Mesendoderm (in vitro differentiated cells): ENCODE results near the gene STK4.

Experiments used
- DNase-seq: peaks from one replicate; pipeline ENCODE4 v3.0.0; 2013
- H2AK5ac ChIP-seq: 2 replicates; pipeline ENCODE4 v1.6.1; 2013; ENCODE audit warnings: low read length, inconsistent platforms
- H2BK120ac ChIP-seq: 2 replicates; pipeline ENCODE4 v1.6.1; 2013; ENCODE audit warnings: low read depth, mild to moderate bottlenecking, low read length, moderate library complexity, mixed read lengths
- H2BK15ac ChIP-seq: replicated peaks from 2 replicates; pipeline ENCODE4 v1.6.1; 2013; ENCODE audit warnings: low read depth, mild to moderate bottlenecking, moderate library complexity
- H2BK5ac ChIP-seq: 2 replicates; pipeline ENCODE4 v1.6.1; 2013; ENCODE audit warnings: low read length, inconsistent platforms
- H3K18ac ChIP-seq: 2 replicates; pipeline ENCODE4 v1.6.1; 2013; ENCODE audit warnings: mild to moderate bottlenecking, low read length, mixed read lengths
- H3K23ac ChIP-seq: one replicate; pipeline ENCODE4 v1.6.1; 2013; ENCODE audit warnings: low read length
- H3K27ac ChIP-seq: 2 replicates; pipeline ENCODE4 v1.5.1; 2013; ENCODE audit warnings: low read depth, mild to moderate bottlenecking, inconsistent platforms, low read length, moderate library complexity
- H3K27me3 ChIP-seq: 2 replicates; pipeline ENCODE4 v1.6.1; 2013; ENCODE audit warnings: low read length, control low read depth, mild to moderate bottlenecking, inconsistent platforms; ENCODE audit not compliant: insufficient read depth, poor library complexity
- H3K36me3 ChIP-seq: 2 replicates; pipeline ENCODE4 v1.6.1; 2013; ENCODE audit warnings: low read length, inconsistent platforms; ENCODE audit not compliant: control insufficient read depth, insufficient read depth
- H3K4ac ChIP-seq: one replicate; pipeline ENCODE4 v1.6.1; 2013; ENCODE audit warnings: low read depth, mild to moderate bottlenecking, low read length, moderate library complexity
- H3K4me1 ChIP-seq: 2 replicates; pipeline ENCODE4 v1.6.1; 2013; ENCODE audit warnings: low read depth, low read length, inconsistent platforms; ENCODE audit not compliant: control insufficient read depth
- H3K4me2 ChIP-seq: 2 replicates; pipeline ENCODE4 v1.6.1; 2013; ENCODE audit warnings: low read length
- H3K4me3 ChIP-seq: 2 replicates; pipeline ENCODE4 v1.5.1; 2013; ENCODE audit warnings: mild to moderate bottlenecking, low read length
- H3K56ac ChIP-seq: one replicate; pipeline ENCODE4 v1.6.1; 2013; ENCODE audit warnings: low read length
- H3K79me1 ChIP-seq: 2 replicates; pipeline ENCODE4 v1.6.1; 2013; ENCODE audit warnings: low read length, inconsistent platforms
- H3K79me2 ChIP-seq: 2 replicates; pipeline ENCODE4 v1.6.1; 2013; ENCODE audit warnings: mild to moderate bottlenecking, low read length; ENCODE audit not compliant: control insufficient read depth, insufficient read depth
- H3K9ac ChIP-seq: 2 replicates; pipeline ENCODE4 v1.6.1; 2013; ENCODE audit warnings: low read length, inconsistent platforms
- H4K5ac ChIP-seq: one replicate; pipeline ENCODE4 v1.6.1; 2013; ENCODE audit warnings: low read length
- H4K8ac ChIP-seq: one replicate; pipeline ENCODE4 v1.6.1; 2013; ENCODE audit warnings: low read depth, mild to moderate bottlenecking, control low read depth, low read length, moderate library complexity
- WGBS: extraction: QIAGEN DNeasy Blood & Tissue Kit; methylation state at CpG from one replicate; pipeline ENCODE4 v1.1.7; 2013; ENCODE audit warnings: low lambda C conversion rate, missing lambda C conversion rate; ENCODE audit not compliant: insufficient coverage; ENCODE audit errors: extremely low coverage; 5-methylcytosine and 5-hydroxymethylcytosine counted together

Gene STK4

DNA sequence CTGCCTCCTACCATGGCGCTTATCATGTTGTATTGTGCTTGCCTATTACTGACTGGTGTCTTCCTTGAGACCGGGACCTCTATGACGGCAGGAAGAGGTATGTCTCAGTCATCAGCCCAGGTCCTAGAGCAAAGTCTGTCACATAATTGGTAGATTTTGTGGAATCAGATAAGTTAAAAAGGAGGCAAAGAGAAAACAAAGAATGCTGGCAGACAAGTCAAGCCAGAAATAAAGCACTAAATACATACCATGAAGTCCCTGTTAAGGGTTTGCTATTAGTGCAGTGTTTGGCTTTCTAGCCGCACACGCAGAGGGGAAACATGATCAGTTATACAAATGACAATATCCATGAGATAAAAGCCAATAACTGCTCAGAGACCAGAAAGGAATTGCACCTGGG is 12.1 kb upstream of the STK4 start:
- H3K9ac ChIP-seq: no peak overlapping the region
- H4K5ac ChIP-seq: no peak overlapping the region
- H2BK15ac ChIP-seq: no peak overlapping the region
- no peak overlapping the region for H3K4ac ChIP-seq
- H3K4me3 ChIP-seq: no peak overlapping the region
- H2BK120ac ChIP-seq: no peak overlapping the region
- no peak overlapping the region for H3K4me2 ChIP-seq
- peaks cover 3% of the 10 kb centered on the region for H3K79me1 ChIP-seq
- no CpG with 5 or more reads among the region's 5 CpGs for WGBS
- no peak overlapping the region for H3K23ac ChIP-seq
- peaks cover 4% of the 10 kb centered on the region for H3K79me2 ChIP-seq
- peaks cover 4% of the 10 kb centered on the region for H3K4me1 ChIP-seq
- no peaks in the 10 kb centered on the region for H3K27me3 ChIP-seq
- no peak overlapping the region for H4K8ac ChIP-seq
- no peak overlapping the region for H3K18ac ChIP-seq
- H3K56ac ChIP-seq: no peak overlapping the region
- no peak overlapping the region for H2AK5ac ChIP-seq
- H2BK5ac ChIP-seq: no peak overlapping the region
- H3K36me3 ChIP-seq: peaks cover 8% of the 10 kb centered on the region
- H3K27ac ChIP-seq: no peak overlapping the region
- DNase-seq: no peak

DNA sequence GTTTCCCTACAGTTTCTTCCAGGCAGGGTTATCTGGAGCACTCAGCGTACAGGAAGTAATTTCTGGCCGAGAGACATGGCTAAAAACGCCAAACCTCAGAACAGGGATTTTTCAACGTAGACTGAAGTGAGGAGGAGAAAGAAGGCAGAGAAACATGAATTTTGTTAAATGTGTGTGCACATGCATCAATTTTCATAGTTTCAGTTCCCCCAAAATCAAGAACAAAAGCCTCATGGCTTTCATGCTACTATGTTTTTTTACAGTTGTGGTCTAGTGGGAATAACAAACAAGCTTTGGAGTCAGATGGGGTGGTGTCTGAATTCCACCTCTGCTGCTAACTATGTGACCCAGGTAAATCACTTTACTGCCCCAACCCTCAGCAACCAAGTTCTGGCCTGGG is 11.0 kb upstream of the STK4 start:
- Histone ChIP-seq H3K4me3 (no peak overlapping the region), H3K23ac (no peak overlapping the region), H2BK5ac (no peak overlapping the region), H3K18ac (no peak overlapping the region), H2BK120ac (no peak overlapping the region), H2AK5ac (no peak overlapping the region), H3K79me2 (peaks cover 5% of the 10 kb centered on the region), H3K4ac (no peak overlapping the region), H4K5ac (no peak overlapping the region), H3K9ac (no peak overlapping the region), H2BK15ac (no peak overlapping the region), H3K36me3 (peaks cover 8% of the 10 kb centered on the region), H3K27ac (no peak overlapping the region), H3K4me1 (peaks cover 6% of the 10 kb centered on the region), H3K56ac (no peak overlapping the region), H3K4me2 (no peak overlapping the region), H3K79me1 (peaks cover 9% of the 10 kb centered on the region), H3K27me3 (no peaks in the 10 kb centered on the region), H4K8ac (no peak overlapping the region)
- WGBS: no CpG with 5 or more reads among the region's 4 CpGs
- DNase-seq: no peak

DNA sequence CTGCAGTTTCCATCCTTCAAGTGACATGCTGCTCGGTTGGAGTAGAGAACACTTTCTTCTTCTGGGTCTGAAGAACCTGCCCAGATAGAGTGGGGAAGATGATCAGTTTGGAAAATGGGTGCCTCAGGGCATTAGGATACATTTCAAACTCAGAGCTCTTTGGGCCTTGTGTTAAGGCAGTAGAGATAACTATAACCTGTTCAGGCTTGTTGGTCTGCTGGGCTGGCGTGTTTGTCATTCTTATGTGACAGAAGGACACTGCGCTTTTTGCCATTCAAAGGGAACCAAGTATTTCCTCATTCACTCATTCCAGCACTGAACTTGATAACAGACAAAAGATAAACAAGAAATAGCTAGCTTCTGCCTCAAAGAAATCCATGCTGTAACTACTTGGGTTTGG is 9.9 kb upstream of the STK4 start:
- no peak for DNase-seq
- H3K79me2 ChIP-seq: peaks cover 5% of the 10 kb centered on the region
- WGBS: no CpG with 5 or more reads among the region's 3 CpGs
- no peak overlapping the region for H3K4me2 ChIP-seq
- no peak overlapping the region for H3K4ac ChIP-seq
- no peak overlapping the region for H2AK5ac ChIP-seq
- no peak overlapping the region for H3K18ac ChIP-seq
- H3K56ac ChIP-seq: no peak overlapping the region
- peaks cover 9% of the 10 kb centered on the region for H3K79me1 ChIP-seq
- H3K23ac ChIP-seq: no peak overlapping the region
- H4K8ac ChIP-seq: no peak overlapping the region
- no peak overlapping the region for H2BK15ac ChIP-seq
- peaks cover under 1% of the 10 kb centered on the region for H3K36me3 ChIP-seq
- H3K4me1 ChIP-seq: peaks cover 10% of the 10 kb centered on the region
- no peak overlapping the region for H3K27ac ChIP-seq
- no peak overlapping the region for H2BK5ac ChIP-seq
- no peak overlapping the region for H3K4me3 ChIP-seq
- no peak overlapping the region for H3K9ac ChIP-seq
- no peak overlapping the region for H2BK120ac ChIP-seq
- no peak overlapping the region for H4K5ac ChIP-seq
- no peaks in the 10 kb centered on the region for H3K27me3 ChIP-seq

DNA sequence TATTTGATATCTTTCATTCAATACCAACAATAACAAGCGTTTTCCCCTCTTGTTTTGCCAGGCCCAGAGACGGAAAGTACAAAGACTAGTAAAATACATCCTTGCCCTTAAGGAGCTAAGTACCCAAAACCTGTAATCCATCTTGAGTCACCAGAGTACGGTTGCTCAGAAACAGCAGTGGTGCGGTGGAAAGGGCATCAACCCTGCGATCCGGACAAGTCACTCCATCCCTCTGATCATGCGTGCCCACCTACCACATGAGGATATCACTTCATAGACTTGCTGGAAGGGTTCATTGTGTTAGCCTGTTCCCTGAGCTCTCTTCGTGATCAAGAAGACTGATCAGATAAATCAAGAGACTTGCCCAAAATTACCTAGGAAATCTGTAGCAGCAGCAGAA is 8.0 kb upstream of the STK4 start:
- Histone ChIP-seq H3K4ac (no peak overlapping the region), H2BK5ac (no peak overlapping the region), H4K5ac (no peak overlapping the region), H3K4me1 (peaks cover 10% of the 10 kb centered on the region), H4K8ac (no peak overlapping the region), H2BK120ac (no peak overlapping the region), H3K4me2 (no peak overlapping the region), H2AK5ac (no peak overlapping the region), H3K4me3 (no peak overlapping the region), H3K36me3 (no peaks in the 10 kb centered on the region), H3K27ac (no peak overlapping the region), H3K79me1 (peaks cover 9% of the 10 kb centered on the region), H3K79me2 (peaks cover 5% of the 10 kb centered on the region), H3K18ac (no peak overlapping the region), H3K56ac (no peak overlapping the region), H3K9ac (peak overlapping the region; percentile 6), H3K27me3 (no peaks in the 10 kb centered on the region), H2BK15ac (no peak overlapping the region), H3K23ac (no peak overlapping the region)
- DNase-seq: no peak
- no CpG with 5 or more reads among the region's 8 CpGs for WGBS

DNA sequence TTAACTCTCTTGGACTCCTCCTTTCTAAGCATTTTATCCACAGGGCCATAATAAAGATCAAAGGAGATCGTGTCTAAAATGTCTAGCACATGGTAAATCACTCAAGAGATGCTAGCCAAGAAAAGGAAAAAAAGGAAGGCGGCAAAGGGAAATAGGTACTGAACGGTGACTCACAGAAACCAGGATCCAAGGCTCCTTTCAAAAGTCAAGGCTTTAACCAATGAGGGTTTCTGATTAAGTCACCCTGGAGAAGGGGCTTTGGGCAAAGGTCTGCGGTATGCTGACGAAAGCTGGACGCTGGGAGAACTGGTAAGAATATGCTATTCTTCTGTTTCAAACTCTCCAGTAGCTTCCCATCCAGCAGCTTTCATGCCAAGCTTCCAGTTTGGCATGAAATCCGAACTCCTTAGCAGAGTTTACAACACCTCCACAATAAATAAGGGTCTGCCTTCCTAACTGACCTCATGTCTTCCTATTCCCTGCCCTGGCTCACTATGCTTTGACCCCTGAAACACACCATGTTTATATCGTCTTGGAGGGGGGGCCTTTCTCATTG is 7.2 kb upstream of the STK4 start:
- Histone ChIP-seq H3K27me3 (no peaks in the 10 kb centered on the region), H2BK120ac (no peak overlapping the region), H3K36me3 (no peaks in the 10 kb centered on the region), H2BK15ac (no peak overlapping the region), H3K56ac (peak overlapping the region; percentile 94), H3K79me1 (peaks cover 9% of the 10 kb centered on the region), H4K5ac (no peak overlapping the region), H3K9ac (peak overlapping the region; percentile 90), H4K8ac (no peak overlapping the region), H3K18ac (no peak overlapping the region), H3K4me1 (peaks cover 10% of the 10 kb centered on the region), H3K4me2 (peak overlapping the region; percentile 92), H3K23ac (no peak overlapping the region), H3K79me2 (peaks cover 5% of the 10 kb centered on the region), H2AK5ac (no peak overlapping the region), H2BK5ac (no peak overlapping the region), H3K4ac (no peak overlapping the region), H3K4me3 (peak overlapping the region; percentile 77), H3K27ac (no peak overlapping the region)
- no CpG with 5 or more reads among the region's 8 CpGs for WGBS
- DNase-seq: peak; percentile 19

DNA sequence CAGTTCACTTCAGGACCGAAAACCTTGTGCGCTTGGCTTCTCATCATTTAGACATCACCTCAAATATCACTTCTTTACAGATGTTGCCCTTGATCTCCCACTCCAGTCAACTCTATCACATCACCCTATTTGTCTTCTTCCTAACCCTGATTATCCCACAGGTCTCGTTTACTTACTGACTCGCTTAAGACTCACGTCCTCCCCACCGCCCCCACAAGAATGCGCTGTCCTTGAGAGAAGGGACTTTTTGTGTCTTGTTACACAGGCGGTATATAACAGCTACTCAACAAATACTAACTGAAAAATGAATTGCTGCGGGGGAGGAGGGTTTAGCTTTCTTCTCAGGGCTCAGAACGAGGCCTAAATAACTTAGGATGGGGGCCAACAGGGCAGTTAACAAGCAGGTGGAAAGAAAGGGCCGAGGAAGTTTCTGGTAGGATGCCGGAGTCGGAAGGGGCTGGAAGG is 6.6 kb upstream of the STK4 start:
- H2AK5ac ChIP-seq: no peak overlapping the region
- H3K23ac ChIP-seq: no peak overlapping the region
- H3K79me1 ChIP-seq: peaks cover 9% of the 10 kb centered on the region
- peak overlapping the region; percentile 94 for H3K56ac ChIP-seq
- H3K4me1 ChIP-seq: peaks cover 10% of the 10 kb centered on the region
- no peak overlapping the region for H2BK120ac ChIP-seq
- peaks cover 5% of the 10 kb centered on the region for H3K79me2 ChIP-seq
- H3K9ac ChIP-seq: peak overlapping the region; percentile 90
- peak overlapping the region; percentile 81 for H3K18ac ChIP-seq
- no peak overlapping the region for H4K5ac ChIP-seq
- H2BK5ac ChIP-seq: no peak overlapping the region
- H3K27ac ChIP-seq: peak overlapping the region; percentile 79
- H4K8ac ChIP-seq: no peak overlapping the region
- H3K4ac ChIP-seq: no peak overlapping the region
- peak overlapping the region; percentile 77 for H3K4me3 ChIP-seq
- no peaks in the 10 kb centered on the region for H3K36me3 ChIP-seq
- WGBS: no CpG with 5 or more reads among the region's 13 CpGs
- peak; percentile 66 for DNase-seq
- no peak overlapping the region for H2BK15ac ChIP-seq
- no peaks in the 10 kb centered on the region for H3K27me3 ChIP-seq
- peak overlapping the region; percentile 92 for H3K4me2 ChIP-seq
